GM20000 (cell line): Measurements from ENCODE around the gene COL6A2.

Experiments used
- DNase-seq: peaks from one replicate; pipeline ENCODE4 v3.0.0; 2012; ENCODE audit warnings: low spot score
- CTCF ChIP-seq: IDR thresholded peaks from 2 replicates; pipeline ENCODE4 v1.5.1; 2012; ENCODE audit warnings: mild to moderate bottlenecking, control low read depth; ENCODE audit errors: extremely low read depth, missing control alignments

COL6A2 gene

GRCh38 chr21:46119144-46119636 lies 21.3 kb downstream of the COL6A2 start:
- no peak for TF ChIP-seq CTCF
- no peak for DNase-seq

GRCh38 chr21:46119637-46120271 lies 21.8 kb downstream of the COL6A2 start:
- no peak for TF ChIP-seq CTCF

GRCh38 chr21:46120301-46121285 lies 22.7 kb downstream of the COL6A2 start:
- DNase-seq = no peak
- no peak for TF ChIP-seq CTCF

More at GRCh38 chr21:46119637-46120271, 21.8 kb downstream of the COL6A2 start:
- DNase-seq = no peak

GRCh38 chr21:46121286-46122221 lies 23.6 kb downstream of the COL6A2 start:
- DNase-seq = no peak
- TF ChIP-seq CTCF = no peak

GRCh38 chr21:46122237-46122671 lies 24.3 kb downstream of the COL6A2 start:
- no peak for DNase-seq
- TF ChIP-seq CTCF = no peak

GRCh38 chr21:46122758-46123683 lies 25.1 kb downstream of the COL6A2 start:
- DNase-seq = no peak
- no peak for TF ChIP-seq CTCF
